Testis (tissue), 3 donors: ENCODE measurements around the gene FUT8. TPM values are rescaled to one million over a fixed set of nuclear protein-coding genes. Genes with fewer than 3 reads are reported as not detected.

ENCODE experiments used
- DNase-seq: peaks from one replicate; pipeline ENCODE4 v3.0.0-alpha.2; 2019
- H3K27ac ChIP-seq, 2 donors: fragments of 200-600 bp; sonication (generic); one replicate each; pipeline ENCODE4 v1.5.1; 2019
- H3K27me3 ChIP-seq: fragments of 200-600 bp; sonication (generic); one replicate; pipeline ENCODE4 v1.5.1; 2019
- H3K36me3 ChIP-seq: fragments of 200-600 bp; sonication (generic); one replicate; pipeline ENCODE4 v1.5.1; 2017; ENCODE audit warnings: low read depth; ENCODE audit errors: missing control alignments
- H3K4me1 ChIP-seq: fragments of 200-600 bp; sonication (generic); one replicate; pipeline ENCODE4 v1.5.1; 2019
- H3K4me3 ChIP-seq, 2 donors: fragments of 200-600 bp; sonication (generic); one replicate each; pipeline ENCODE4 v1.5.1; 2017 to 2019
- H3K9me3 ChIP-seq: fragments of 200-600 bp; sonication (generic); one replicate; pipeline ENCODE4 v1.5.1; 2017
- CTCF ChIP-seq, 3 experiments: fragments of 450-650 bp in 2 of 3; fragments of 200-600 bp in 1 of 3; sonication (generic) in 1 of 3; IDR thresholded peaks; one replicate each; pipeline ENCODE4 v1.5.1; 2016 to 2019; ENCODE audit warnings: antibody characterized with exemption in 3 of 3, mild to moderate bottlenecking in 2 of 3, moderate library complexity in 1 of 3
- POLR2A ChIP-seq: fragments of 450-650 bp; IDR thresholded peaks from one replicate; pipeline ENCODE4 v1.6.1; 2017; ENCODE audit warnings: antibody characterized with exemption, mild to moderate bottlenecking, moderate library complexity
- WGBS, 2 donors: methylation state at CpG; one replicate each; pipeline ENCODE4 v1.1.5; 2018; 5-methylcytosine and 5-hydroxymethylcytosine counted together
- intact Hi-C: fragments of 100-400 bp; cut with DNase I; formaldehyde crosslinking; loops from one replicate; pipeline ENCODE4 v1.15.1; 2023; ENCODE audit warnings: low total_unique reads
- polyA plus RNA-seq: library from polyadenylated mRNA; stranded (reverse); fragments of 350-450 nt; fragmentation: Illumina TruSeq; extraction: RNeasy Lipid Tissue Mini Kit (QIAGEN cat#74804); gene quantifications from one replicate; pipeline ENCODE4 v1.2.3, GENCODE V29; 2014; ENCODE audit warnings: low read depth, low replicate concordance; ENCODE audit not compliant: insufficient read depth
- total RNA-seq, 2 donors: library from RNA; depleted of rRNA; stranded (reverse); fragments of >200 nt; gene quantifications; one replicate each; pipeline ENCODE4 v1.2.3, GENCODE V29; 2016

The FUT8 gene
- total and polyA plus RNA-seq, 3 donors from 2014 or later = 47.1 to 68.3 (median 58.7) TPM

GRCh38 chr14:65371784-65372183, 40.7 kb upstream of the FUT8 start:
- TF ChIP-seq POLR2A (no peak), CTCF (IDR thresholded peaks at IDR 0.05) (no peak)

GRCh38 chr14:65373016-65373670, 39.4 kb upstream of the FUT8 start:
- H3K27me3 ChIP-seq = no peaks in the 10 kb centered on the region

More at GRCh38 chr14:65371784-65372183, 40.7 kb upstream of the FUT8 start:
- Histone ChIP-seq H3K27ac (no peak overlapping the region), H3K4me1 (no peaks in the 10 kb centered on the region), H3K9me3 (no peaks in the 10 kb centered on the region), H3K27me3 (no peaks in the 10 kb centered on the region), H3K36me3 (no peaks in the 10 kb centered on the region), H3K4me3 (no peak overlapping the region)
- intact Hi-C loops = no loop called here
- 89 to 90% methylated on average over 2 of the region's 2 CpGs for WGBS, 2 donors
- no peak for DNase-seq

GRCh38 chr14:65373671-65374039, 38.9 kb upstream of the FUT8 start:
- no peak for TF ChIP-seq CTCF (IDR thresholded peaks at IDR 0.05)
- TF ChIP-seq POLR2A = no peak
- H3K9me3 ChIP-seq = no peaks in the 10 kb centered on the region
- no peak overlapping the region for H3K27ac ChIP-seq
- peak; percentile 26 for DNase-seq
- H3K27me3 ChIP-seq = no peaks in the 10 kb centered on the region
- WGBS, 2 donors = 33 to 71% methylated on average over 8 of the region's 8 CpGs
- no peaks in the 10 kb centered on the region for H3K4me1 ChIP-seq
- peak overlapping the region in 1 of 2 donors; percentile 35 for H3K4me3 ChIP-seq
- no peaks in the 10 kb centered on the region for H3K36me3 ChIP-seq
- intact Hi-C loops = no loop called here

More at GRCh38 chr14:65373016-65373670, 39.4 kb upstream of the FUT8 start:
- WGBS, 2 donors = 43 to 59% methylated on average over 15 of the region's 15 CpGs
- Histone ChIP-seq H3K4me3 (peak overlapping the region in 1 of 2 donors; percentile 35), H3K36me3 (no peaks in the 10 kb centered on the region), H3K27ac (no peak overlapping the region), H3K9me3 (no peaks in the 10 kb centered on the region), H3K4me1 (no peaks in the 10 kb centered on the region)
- intact Hi-C loops = no loop called here
- peak; percentile 18 for DNase-seq
- no peak for TF ChIP-seq POLR2A
- TF ChIP-seq CTCF (IDR thresholded peaks at IDR 0.05) = no peak

GRCh38 chr14:65377576-65377975, 35.0 kb upstream of the FUT8 start:
- no peak for DNase-seq
- H3K4me3 ChIP-seq = no peak overlapping the region
- no peaks in the 10 kb centered on the region for H3K4me1 ChIP-seq
- no peaks in the 10 kb centered on the region for H3K36me3 ChIP-seq
- no peaks in the 10 kb centered on the region for H3K27me3 ChIP-seq
- H3K27ac ChIP-seq = no peak overlapping the region
- TF ChIP-seq POLR2A (no peak), CTCF (IDR thresholded peaks at IDR 0.05) (no peak)
- H3K9me3 ChIP-seq = no peaks in the 10 kb centered on the region
- 67% methylated on average over 4 of the region's 4 CpGs for WGBS, 2 donors
- intact Hi-C loops = no loop called here

GRCh38 chr14:65382586-65382985, 29.9 kb upstream of the FUT8 start:
- intact Hi-C loops = no loop called here
- no peaks in the 10 kb centered on the region for H3K27me3 ChIP-seq
- WGBS, 2 donors = 90 to 91% methylated on average over 3 of the region's 3 CpGs
- H3K9me3 ChIP-seq = no peaks in the 10 kb centered on the region
- no peak for TF ChIP-seq POLR2A
- no peak for DNase-seq
- H3K27ac ChIP-seq = no peak overlapping the region
- no peaks in the 10 kb centered on the region for H3K36me3 ChIP-seq
- no peak overlapping the region for H3K4me3 ChIP-seq
- no peaks in the 10 kb centered on the region for H3K4me1 ChIP-seq
